ENCODE data around the gene IL31.

The IL31 gene

GRCh38 chr12:122201381-122201780, 27.4 kb upstream of the IL31 start:
- no peak for TF ChIP-seq CTCF (IDR thresholded peaks at IDR 0.05; ENCODE audit: low read length, missing control alignments)
- no peak overlapping the region for H3K4me3 ChIP-seq (replicated peaks; ENCODE audit: low read depth, low read length)
- no peak for DNase-seq (ENCODE audit: low read depth)

GRCh38 chr12:122200541-122201175, 26.6 kb upstream of the IL31 start:
- no peak overlapping the region for H3K4me3 ChIP-seq (replicated peaks; ENCODE audit: low read depth, low read length)
- TF ChIP-seq CTCF (IDR thresholded peaks at IDR 0.05; ENCODE audit: low read length, missing control alignments), result no peak
- no peak for DNase-seq (ENCODE audit: low read depth)

- no peak overlapping the region for H3K4me3 ChIP-seq (replicated peaks; ENCODE audit: low read depth, low read length)
- DNase-seq (ENCODE audit: low read depth), result no peak
- no peak for TF ChIP-seq CTCF (IDR thresholded peaks at IDR 0.05; ENCODE audit: low read length, missing control alignments)
These were observed 25.7 kb upstream of the IL31 start for GRCh38 chr12:122199484-122200355.

GRCh38 chr12:122197612-122197966, 23.6 kb upstream of the IL31 start:
- H3K4me3 ChIP-seq (replicated peaks; ENCODE audit: low read depth, low read length), result no peak overlapping the region
- DNase-seq (ENCODE audit: low read depth), result no peak
- no peak for TF ChIP-seq CTCF (IDR thresholded peaks at IDR 0.05; ENCODE audit: low read length, missing control alignments)

GRCh38 chr12:122195405-122195804, 21.4 kb upstream of the IL31 start:
- no peak for DNase-seq (ENCODE audit: low read depth)
- no peak overlapping the region for H3K4me3 ChIP-seq (replicated peaks; ENCODE audit: low read depth, low read length)
- no peak for TF ChIP-seq CTCF (IDR thresholded peaks at IDR 0.05; ENCODE audit: low read length, missing control alignments)

GRCh38 chr12:122194804-122195203, 20.8 kb upstream of the IL31 start:
- no peak overlapping the region for H3K4me3 ChIP-seq (replicated peaks; ENCODE audit: low read depth, low read length)
- no peak for DNase-seq (ENCODE audit: low read depth)
- TF ChIP-seq CTCF (IDR thresholded peaks at IDR 0.05; ENCODE audit: low read length, missing control alignments), result no peak
